ENCODE measurements around the gene KLHL17.

KLHL17 gene

GRCh38 chr1:960363-961131 is at the start of gene KLHL17:
Gene KLHL17 (plus strand): TSS chr1:960584. CDS start chr1:960694, 110 bp downstream.
- peak; percentile 72 for DNase-seq

GRCh38 chr1:910881-911721 is 49.3 kb upstream of the KLHL17 start:
- peak; percentile 89 for DNase-seq

- no peak for DNase-seq
Observed at GRCh38 chr1:911875-912739, 48.3 kb upstream of the KLHL17 start.

GRCh38 chr1:912740-913301 is 47.6 kb upstream of the KLHL17 start:
- DNase-seq: no peak

- no peak for DNase-seq
Observed at GRCh38 chr1:913491-914130, 46.8 kb upstream of the KLHL17 start.

- DNase-seq: no peak
Observed at GRCh38 chr1:914131-914890, 46.1 kb upstream of the KLHL17 start.

- DNase-seq: no peak
Observed at GRCh38 chr1:914891-915280, 45.5 kb upstream of the KLHL17 start.

- DNase-seq: no peak
Observed at GRCh38 chr1:915295-916172, 44.9 kb upstream of the KLHL17 start.

GRCh38 chr1:916173-917075 is 44.0 kb upstream of the KLHL17 start:
- peak; percentile 71 for DNase-seq

GRCh38 chr1:917076-917459 is 43.3 kb upstream of the KLHL17 start:
- no peak for DNase-seq

- no peak for DNase-seq
Observed at GRCh38 chr1:917466-918091, 42.8 kb upstream of the KLHL17 start.

- no peak for DNase-seq
Observed at GRCh38 chr1:918353-918752, 42.0 kb upstream of the KLHL17 start.

- DNase-seq: no peak
Observed at GRCh38 chr1:918843-919242, 41.5 kb upstream of the KLHL17 start.

GRCh38 chr1:919271-919872 is 41.0 kb upstream of the KLHL17 start:
- no peak for DNase-seq

- no peak for DNase-seq
Observed at GRCh38 chr1:920010-920409, 40.4 kb upstream of the KLHL17 start.

- no peak for DNase-seq
Observed at GRCh38 chr1:920521-920920, 39.9 kb upstream of the KLHL17 start.

- peak; percentile 80 for DNase-seq
Observed at GRCh38 chr1:921011-921837, 39.2 kb upstream of the KLHL17 start.

Measured in NCI-H226 (cell line).